Measurements from ENCODE around the gene SLC16A1. TPM values are rescaled to one million over a fixed set of nuclear protein-coding genes. Genes with fewer than 3 reads are reported as not detected.
A peak's percentile ranks its signal among the peaks of the same experiment; 100 is the strongest.

Gene SLC16A1
- total RNA-seq, 1 donor from 2014 or later = 113 TPM

DNA sequence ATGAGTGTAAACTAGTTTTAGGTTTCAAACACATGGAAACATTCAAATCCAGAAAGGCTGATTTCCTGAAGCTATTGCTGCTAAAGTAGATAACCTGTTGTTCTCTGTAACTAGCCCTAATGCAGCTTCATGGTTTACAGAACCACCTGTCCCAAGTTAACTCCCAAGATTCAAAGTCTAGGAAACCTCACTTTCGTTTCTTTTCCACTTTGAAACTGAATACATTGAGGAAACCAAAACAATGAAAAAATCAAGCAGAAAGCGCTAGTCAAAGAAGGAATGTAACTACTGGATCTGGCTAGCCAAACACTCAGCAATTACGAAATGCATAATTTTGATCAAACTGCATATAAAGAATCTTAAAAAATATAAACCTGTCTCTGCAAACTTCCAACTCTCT is 17.8 kb downstream of the SLC16A1 start:
- H3K4me3 Mint-ChIP-seq = no peak overlapping the region
- H3K27ac Mint-ChIP-seq (ENCODE audit: unreplicated experiment) = no peak overlapping the region
- TF ChIP-seq, protein P1, sequence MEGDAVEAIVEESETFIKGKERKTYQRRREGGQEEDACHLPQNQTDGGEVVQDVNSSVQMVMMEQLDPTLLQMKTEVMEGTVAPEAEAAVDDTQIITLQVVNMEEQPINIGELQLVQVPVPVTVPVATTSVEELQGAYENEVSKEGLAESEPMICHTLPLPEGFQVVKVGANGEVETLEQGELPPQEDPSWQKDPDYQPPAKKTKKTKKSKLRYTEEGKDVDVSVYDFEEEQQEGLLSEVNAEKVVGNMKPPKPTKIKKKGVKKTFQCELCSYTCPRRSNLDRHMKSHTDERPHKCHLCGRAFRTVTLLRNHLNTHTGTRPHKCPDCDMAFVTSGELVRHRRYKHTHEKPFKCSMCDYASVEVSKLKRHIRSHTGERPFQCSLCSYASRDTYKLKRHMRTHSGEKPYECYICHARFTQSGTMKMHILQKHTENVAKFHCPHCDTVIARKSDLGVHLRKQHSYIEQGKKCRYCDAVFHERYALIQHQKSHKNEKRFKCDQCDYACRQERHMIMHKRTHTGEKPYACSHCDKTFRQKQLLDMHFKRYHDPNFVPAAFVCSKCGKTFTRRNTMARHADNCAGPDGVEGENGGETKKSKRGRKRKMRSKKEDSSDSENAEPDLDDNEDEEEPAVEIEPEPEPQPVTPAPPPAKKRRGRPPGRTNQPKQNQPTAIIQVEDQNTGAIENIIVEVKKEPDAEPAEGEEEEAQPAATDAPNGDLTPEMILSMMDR (conservative IDR thresholded peaks at IDR 0.05) = no peak
- DNase-seq (ENCODE audit: low read depth, low spot score) = no peak
- no peaks in the 10 kb centered on the region for H3K27me3 Mint-ChIP-seq (ENCODE audit: low read depth)
- H3K4me1 Mint-ChIP-seq = peaks cover 40% of the 10 kb centered on the region
- peaks cover 3% of the 10 kb centered on the region for H3K36me3 Mint-ChIP-seq (ENCODE audit: low read depth)
- no peaks in the 10 kb centered on the region for H3K9me3 Mint-ChIP-seq

DNA sequence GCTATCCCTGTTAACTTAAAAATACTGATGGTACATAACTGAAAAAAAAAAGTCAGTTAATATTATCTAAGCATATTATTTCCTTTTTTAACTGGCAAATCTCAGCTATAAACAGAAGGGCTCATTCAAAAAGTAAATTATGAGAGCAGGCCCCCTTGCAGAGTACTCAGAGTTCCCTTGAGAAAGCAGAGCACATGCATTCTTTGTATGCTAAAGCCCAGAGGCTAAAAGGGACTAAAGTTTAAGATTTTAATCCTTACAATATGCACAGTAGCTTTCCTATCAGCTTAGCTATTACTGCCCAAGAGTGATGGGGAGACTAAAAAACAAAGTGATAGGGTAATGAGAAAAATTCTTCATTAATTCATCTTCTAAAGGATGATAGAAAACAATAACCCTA is 18.5 kb downstream of the SLC16A1 start:
- TF ChIP-seq, protein P1 (conservative IDR thresholded peaks at IDR 0.05) = no peak
- H3K36me3 Mint-ChIP-seq (ENCODE audit: low read depth) = no peaks in the 10 kb centered on the region
- peaks cover 40% of the 10 kb centered on the region for H3K4me1 Mint-ChIP-seq
- no peaks in the 10 kb centered on the region for H3K27me3 Mint-ChIP-seq (ENCODE audit: low read depth)
- DNase-seq (ENCODE audit: low read depth, low spot score) = no peak
- H3K4me3 Mint-ChIP-seq = no peak overlapping the region
- H3K9me3 Mint-ChIP-seq = no peaks in the 10 kb centered on the region
- H3K27ac Mint-ChIP-seq (ENCODE audit: unreplicated experiment) = no peak overlapping the region

DNA sequence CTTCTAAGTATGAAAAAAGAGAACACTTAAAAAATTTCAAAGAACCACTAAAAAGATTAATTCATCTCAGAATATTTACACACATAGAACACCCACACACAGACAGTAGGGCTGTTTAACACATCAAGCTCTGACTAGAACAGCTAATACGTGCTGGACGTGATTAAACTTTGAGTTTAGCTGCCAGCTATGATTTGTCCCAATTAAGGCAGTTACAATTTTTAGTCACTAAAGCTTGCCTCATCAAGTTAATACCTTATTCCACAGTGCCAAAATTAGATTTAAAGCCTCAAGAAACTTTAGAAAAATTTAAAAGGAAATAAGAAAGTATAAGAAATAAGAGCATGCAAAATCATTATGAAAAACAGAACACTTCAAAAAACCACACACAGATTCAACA is 18.9 kb downstream of the SLC16A1 start:
- Mint-ChIP-seq H3K4me1 (peaks cover 40% of the 10 kb centered on the region), H3K4me3 (no peak overlapping the region), H3K27ac (ENCODE audit: unreplicated experiment) (no peak overlapping the region), H3K27me3 (ENCODE audit: low read depth) (no peaks in the 10 kb centered on the region), H3K36me3 (ENCODE audit: low read depth) (no peaks in the 10 kb centered on the region), H3K9me3 (no peaks in the 10 kb centered on the region)
- TF ChIP-seq, protein P1 (conservative IDR thresholded peaks at IDR 0.05) = no peak
- DNase-seq (ENCODE audit: low read depth, low spot score) = no peak

DNA sequence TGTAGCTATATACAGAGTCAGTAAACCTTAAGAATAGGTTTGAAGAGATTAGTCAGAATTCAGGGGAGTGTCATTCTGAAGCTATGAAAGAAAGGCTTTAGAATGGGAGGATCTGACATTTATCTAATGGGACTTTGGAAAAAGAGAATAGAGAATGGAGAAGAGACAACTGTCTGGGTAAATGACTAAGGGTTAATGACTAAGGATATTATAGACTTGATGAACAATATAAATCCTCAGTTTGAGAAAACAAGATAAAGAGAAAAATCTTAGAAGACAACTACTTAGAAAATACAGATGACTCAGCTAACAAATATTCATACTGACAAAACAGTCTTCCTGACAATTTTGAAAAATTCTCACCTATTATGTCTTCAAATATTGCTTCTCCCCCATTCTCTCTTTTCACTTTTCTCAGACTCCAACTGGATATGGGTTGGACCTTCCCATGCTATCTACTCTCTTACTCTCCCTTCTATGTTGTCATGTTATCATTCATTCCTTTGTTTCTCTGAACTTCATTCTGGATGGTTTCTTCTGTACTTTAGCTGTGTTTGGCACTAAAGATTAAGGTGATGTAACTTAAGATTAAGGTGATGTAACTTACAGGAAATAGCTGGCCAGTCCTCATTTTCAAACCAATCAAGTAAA is 20.4 kb downstream of the SLC16A1 start:
- peak overlapping the region; percentile 59 for H3K27ac Mint-ChIP-seq (ENCODE audit: unreplicated experiment)
- H3K4me1 Mint-ChIP-seq = peaks cover 40% of the 10 kb centered on the region
- DNase-seq (ENCODE audit: low read depth, low spot score) = no peak
- TF ChIP-seq, protein P1 (conservative IDR thresholded peaks at IDR 0.05) = no peak
- H3K4me3 Mint-ChIP-seq = no peak overlapping the region
- H3K27me3 Mint-ChIP-seq (ENCODE audit: low read depth) = no peaks in the 10 kb centered on the region
- H3K36me3 Mint-ChIP-seq (ENCODE audit: low read depth) = no peaks in the 10 kb centered on the region
- H3K9me3 Mint-ChIP-seq = no peaks in the 10 kb centered on the region

DNA sequence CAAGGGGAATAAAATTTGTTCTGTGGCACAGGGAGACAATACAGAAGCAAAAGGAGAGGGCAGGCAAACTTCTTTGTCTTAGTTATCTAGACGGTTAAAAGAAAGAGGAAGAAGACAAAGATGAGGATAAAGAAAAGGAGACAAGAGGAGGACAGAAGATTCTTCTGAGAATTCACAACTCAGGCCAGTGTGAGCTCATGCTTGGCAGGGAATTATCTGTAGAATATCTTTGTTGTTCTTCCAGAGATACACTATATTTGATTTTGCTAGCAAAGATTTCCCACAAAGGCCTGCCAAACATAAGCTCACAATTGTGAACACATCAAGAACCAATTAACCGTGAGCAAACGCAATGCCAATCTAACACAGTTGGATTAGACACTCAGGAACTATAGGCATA is 21.4 kb downstream of the SLC16A1 start:
- Mint-ChIP-seq H3K4me1 (peaks cover 40% of the 10 kb centered on the region), H3K36me3 (ENCODE audit: low read depth) (no peaks in the 10 kb centered on the region), H3K9me3 (no peaks in the 10 kb centered on the region), H3K27me3 (ENCODE audit: low read depth) (no peaks in the 10 kb centered on the region), H3K4me3 (no peak overlapping the region), H3K27ac (ENCODE audit: unreplicated experiment) (peak overlapping the region; percentile 0)
- DNase-seq (ENCODE audit: low read depth, low spot score) = no peak
- TF ChIP-seq, protein P1 (conservative IDR thresholded peaks at IDR 0.05) = no peak

Data from neural crest cell (in vitro differentiated cells).